Stimulated activated CD4-positive, alpha-beta T cell treated with anti-CD3 and anti-CD28 coated beads, Interleukin-4, amount 100 ng/mL, for 4 hours (primary cell): ENCODE measurements around the gene EFCC1.

ENCODE experiments used
- DNase-seq, 2 experiments: peaks; one replicate each; pipeline ENCODE4 v3.0.0-alpha.2; 2020

Gene EFCC1

GRCh38 chr3:129033633-129034321 is 32.7 kb downstream of the EFCC1 start:
- no peak for DNase-seq

GRCh38 chr3:129034642-129035041 is 33.5 kb downstream of the EFCC1 start:
- no peak for DNase-seq

- no peak for DNase-seq
Measured at GRCh38 chr3:129035360-129036221, 34.5 kb downstream of the EFCC1 start.

- no peak for DNase-seq
Measured at GRCh38 chr3:129036222-129037092, 35.4 kb downstream of the EFCC1 start.

- DNase-seq, result no peak
Measured at GRCh38 chr3:129037093-129037419, 36.0 kb downstream of the EFCC1 start.

GRCh38 chr3:129038121-129038855 is 37.2 kb downstream of the EFCC1 start:
- DNase-seq, result no peak

GRCh38 chr3:129039271-129040038 is 38.4 kb downstream of the EFCC1 start:
- no peak for DNase-seq

- DNase-seq, result no peak
Measured at GRCh38 chr3:129040039-129040336, 38.9 kb downstream of the EFCC1 start.

GRCh38 chr3:129040579-129041300 is 39.6 kb downstream of the EFCC1 start:
- DNase-seq, result no peak

- DNase-seq, result peak; percentile 12 to 26
Measured at GRCh38 chr3:129045675-129046036, 44.6 kb downstream of the EFCC1 start.

- DNase-seq, result no peak
Measured at GRCh38 chr3:129046037-129046731, 45.1 kb downstream of the EFCC1 start.

GRCh38 chr3:129046732-129047552 is 45.8 kb downstream of the EFCC1 start:
- DNase-seq, result no peak

GRCh38 chr3:129047553-129047839 is 46.4 kb downstream of the EFCC1 start:
- DNase-seq, result no peak

GRCh38 chr3:129050556-129051295 is 49.6 kb downstream of the EFCC1 start:
- no peak for DNase-seq

- no peak for DNase-seq
Measured at GRCh38 chr3:129051871-129052340, 50.8 kb downstream of the EFCC1 start.

GRCh38 chr3:129052675-129053074 is 51.6 kb downstream of the EFCC1 start:
- DNase-seq, result no peak

GRCh38 chr3:129054605-129055104 is 53.6 kb downstream of the EFCC1 start:
- DNase-seq, result no peak

- DNase-seq, result no peak
Measured at GRCh38 chr3:129056451-129057173, 55.5 kb downstream of the EFCC1 start.
